Prostate gland (tissue), 2 donors: ENCODE data around the gene GPD1.

ENCODE experiments used
- POLR2AphosphoS5 ChIP-seq: sonication (generic); formaldehyde crosslinking; IDR thresholded peaks from one replicate; pipeline ENCODE4 v1.6.1; 2017; ENCODE audit warnings: antibody characterized with exemption
- TF ChIP-seq, protein P1 (sequence below), 4 experiments: fragments of 200-600 bp in 2 of 4; fragments of 450-650 bp in 2 of 4; sonication (generic) in 2 of 4; IDR thresholded peaks; 1 replicate in 3 of 4; 2 replicates in 1 of 4; pipeline ENCODE4 v1.5.1; 2016 to 2019; ENCODE audit warnings: antibody characterized with exemption in 4 of 4, mild to moderate bottlenecking in 2 of 4, moderate library complexity in 2 of 4

DNA sequence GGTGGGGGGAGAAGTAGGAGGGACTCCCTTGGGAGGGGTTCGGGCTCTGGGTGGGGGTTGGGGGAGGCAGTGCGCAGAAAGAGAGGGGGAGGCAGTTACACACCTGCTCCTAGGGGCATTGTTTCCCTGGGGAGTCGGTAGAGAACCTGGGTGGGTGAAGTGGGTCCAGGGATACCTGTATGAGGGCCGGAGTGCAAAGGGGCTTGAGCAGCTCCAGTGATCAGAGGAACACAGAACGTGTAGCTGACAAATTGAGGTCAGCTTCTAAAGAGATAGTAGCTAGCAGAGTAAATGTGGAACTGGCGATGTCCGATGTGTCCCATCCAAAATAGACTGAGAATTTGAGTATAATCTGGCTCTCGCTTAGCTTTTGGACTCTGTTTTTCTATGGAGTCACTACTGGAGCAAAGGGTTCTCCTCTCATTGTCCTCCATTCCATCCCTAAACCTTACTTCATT, 18.2 kb upstream of the GPD1 start:
- TF ChIP-seq, protein P1, sequence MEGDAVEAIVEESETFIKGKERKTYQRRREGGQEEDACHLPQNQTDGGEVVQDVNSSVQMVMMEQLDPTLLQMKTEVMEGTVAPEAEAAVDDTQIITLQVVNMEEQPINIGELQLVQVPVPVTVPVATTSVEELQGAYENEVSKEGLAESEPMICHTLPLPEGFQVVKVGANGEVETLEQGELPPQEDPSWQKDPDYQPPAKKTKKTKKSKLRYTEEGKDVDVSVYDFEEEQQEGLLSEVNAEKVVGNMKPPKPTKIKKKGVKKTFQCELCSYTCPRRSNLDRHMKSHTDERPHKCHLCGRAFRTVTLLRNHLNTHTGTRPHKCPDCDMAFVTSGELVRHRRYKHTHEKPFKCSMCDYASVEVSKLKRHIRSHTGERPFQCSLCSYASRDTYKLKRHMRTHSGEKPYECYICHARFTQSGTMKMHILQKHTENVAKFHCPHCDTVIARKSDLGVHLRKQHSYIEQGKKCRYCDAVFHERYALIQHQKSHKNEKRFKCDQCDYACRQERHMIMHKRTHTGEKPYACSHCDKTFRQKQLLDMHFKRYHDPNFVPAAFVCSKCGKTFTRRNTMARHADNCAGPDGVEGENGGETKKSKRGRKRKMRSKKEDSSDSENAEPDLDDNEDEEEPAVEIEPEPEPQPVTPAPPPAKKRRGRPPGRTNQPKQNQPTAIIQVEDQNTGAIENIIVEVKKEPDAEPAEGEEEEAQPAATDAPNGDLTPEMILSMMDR (IDR thresholded peaks at IDR 0.05) = no peak
- no peak for TF ChIP-seq POLR2AphosphoS5
